GM12878 (cell line): Measurements from ENCODE around the gene FRAS1. TPM values are rescaled to one million over a fixed set of nuclear protein-coding genes. Genes with fewer than 3 reads are reported as not detected.

Experiments
- ATAC-seq: fragments of 200-7000 bp; cut with Tn5 transposase; 3 replicates; pipeline ENCODE4 v1.9.1; 2020; ENCODE audit warnings: mild to moderate bottlenecking, moderate library complexity
- BruUV-seq: library from RNA; stranded (reverse); fragments of 400-500 nt; replicated peaks from 2 replicates; lab custom pipeline; 2021; lab: Mats Ljungman, UMichigan
- CTCF ChIA-PET: fragments of 300-600 bp; sonication (Branson Sonifier 250); formaldehyde crosslinking; extraction: SDS; loops from one replicate; lab custom pipeline; 2021; ENCODE audit warnings: inconsistent platforms; lab: Yijun Ruan, JAX
- POLR2A ChIA-PET: fragments of 350-600 bp; formaldehyde crosslinking; extraction: SDS; loops from one replicate; lab custom pipeline; 2021; ENCODE audit warnings: inconsistent platforms; lab: Charles Lee
- RAD21 ChIA-PET: fragments of 300-600 bp; sonication (Branson Sonifier 250); formaldehyde crosslinking; loops from one replicate; lab custom pipeline; 2023; ENCODE audit warnings: antibody characterized with exemption; ENCODE audit not compliant: unreplicated experiment; lab: Charles Lee
- SMC1A ChIA-PET: fragments of 300-600 bp; sonication (Branson Sonifier 250); formaldehyde crosslinking; loops from one replicate; lab custom pipeline; 2023; ENCODE audit not compliant: unreplicated experiment, uncharacterized antibody; lab: Charles Lee
- DNase-seq: peaks from one replicate; pipeline ENCODE4 v3.0.0-alpha.2; 2011; ENCODE audit warnings: low read depth, low spot score
- FAIRE-seq: peaks from 3 replicates; lab custom pipeline; 2011; peaks lifted over from hg19 to GRCh38; lab: Jason Lieb, UNC
- H2AFZ ChIP-seq: 2 replicates; pipeline ENCODE4 v1.6.0; 2011; ENCODE audit warnings: low read depth, low read length, control low read depth; ENCODE audit not compliant: control insufficient read depth
- H3K27ac ChIP-seq: 2 replicates; pipeline ENCODE4 v1.5.1; 2011; ENCODE audit warnings: control low read depth; ENCODE audit not compliant: control insufficient read depth, insufficient read depth
- H3K27me3 ChIP-seq, 2 experiments: replicated peaks in 1 of 2; 2 replicates each; pipeline versions ENCODE4 v1.6.0 to v1.6.1; 2011; ENCODE audit warnings: low read length in 1 of 2; ENCODE audit not compliant: control insufficient read depth in 2 of 2, insufficient read depth in 2 of 2
- H3K36me3 ChIP-seq, 2 experiments: 2 replicates each; pipeline ENCODE4 v1.5.1; 2011; ENCODE audit warnings: low read length in 1 of 2; ENCODE audit not compliant: control insufficient read depth in 2 of 2, insufficient read depth in 2 of 2
- H3K4me1 ChIP-seq: 2 replicates; pipeline ENCODE4 v1.6.1; 2011; ENCODE audit warnings: mild to moderate bottlenecking, low read length, moderate library complexity, mixed read lengths; ENCODE audit not compliant: control insufficient read depth, insufficient read depth
- H3K4me2 ChIP-seq: 2 replicates; pipeline ENCODE4 v1.6.0; 2011; ENCODE audit warnings: control low read depth; ENCODE audit not compliant: control insufficient read depth, insufficient read depth
- H3K4me3 ChIP-seq: fragments of 200-600 bp; sonication (generic); 2 replicates; pipeline ENCODE4 v1.5.1; 2016
- H3K79me2 ChIP-seq: 2 replicates; pipeline ENCODE4 v1.6.0; 2011; ENCODE audit warnings: low read length; ENCODE audit not compliant: control insufficient read depth, insufficient read depth
- H3K9ac ChIP-seq: 2 replicates; pipeline ENCODE4 v1.8.0; 2011; ENCODE audit warnings: low read length, control low read depth, mixed read lengths; ENCODE audit not compliant: control insufficient read depth, insufficient read depth
- H3K9me3 ChIP-seq: replicated peaks from 3 replicates; pipeline ENCODE4 v1.5.1; 2011; ENCODE audit warnings: mild to moderate bottlenecking, low read length; ENCODE audit not compliant: control insufficient read depth, insufficient read depth
- H4K20me1 ChIP-seq: 2 replicates; pipeline ENCODE4 v1.6.0; 2011; ENCODE audit not compliant: control insufficient read depth, insufficient read depth
- BHLHE40 ChIP-seq, 2 experiments: fragments of 450-650 bp in 1 of 2; IDR thresholded peaks; 2 replicates each; pipeline ENCODE4 v1.6.1; 2011 to 2017; ENCODE audit warnings: low read depth in 2 of 2, borderline replicate concordance in 1 of 2, improper control_type of control experiment in 1 of 2, low read length in 1 of 2, mild to moderate bottlenecking in 1 of 2
- BMI1 ChIP-seq: fragments of 450-650 bp; IDR thresholded peaks from 2 replicates; pipeline ENCODE4 v1.6.1; 2016; ENCODE audit warnings: mild to moderate bottlenecking, moderate library complexity, borderline replicate concordance
- CHD1 ChIP-seq: IDR thresholded peaks from 2 replicates; pipeline ENCODE4 v1.6.1; 2012; ENCODE audit warnings: low read depth, low read length, improper control_type of control experiment
- CREB1 ChIP-seq: IDR thresholded peaks from 2 replicates; pipeline ENCODE4 v1.6.1; 2012; ENCODE audit warnings: low read depth, mild to moderate bottlenecking, inconsistent platforms
- DPF2 ChIP-seq: fragments of 450-650 bp; IDR thresholded peaks from 2 replicates; pipeline ENCODE4 v1.6.1; 2017; ENCODE audit warnings: mild to moderate bottlenecking
- FOXK2 ChIP-seq: fragments of 450-650 bp; IDR thresholded peaks from 2 replicates; pipeline ENCODE4 v1.6.1; 2017; ENCODE audit warnings: mild to moderate bottlenecking, moderate library complexity
- HCFC1 ChIP-seq: fragments of 150-350 bp; IDR thresholded peaks from 2 replicates; pipeline ENCODE4 v1.6.1; 2014; ENCODE audit warnings: low read length
- IRF4 ChIP-seq: IDR thresholded peaks from 2 replicates; pipeline ENCODE4 v1.6.1; 2011; ENCODE audit warnings: low read depth, low read length
- KLF5 ChIP-seq: fragments of 450-650 bp; IDR thresholded peaks from 2 replicates; pipeline ENCODE4 v1.6.1; 2014; ENCODE audit warnings: mild to moderate bottlenecking; ENCODE audit not compliant: partially characterized antibody
- MLLT1 ChIP-seq: fragments of 450-650 bp; IDR thresholded peaks from 2 replicates; pipeline ENCODE4 v1.6.1; 2016; ENCODE audit warnings: mild to moderate bottlenecking
- NFXL1 ChIP-seq: fragments of 450-650 bp; IDR thresholded peaks from 2 replicates; pipeline ENCODE4 v1.6.1; 2017; ENCODE audit warnings: antibody characterized with exemption, mild to moderate bottlenecking, borderline replicate concordance
- NFYB ChIP-seq: IDR thresholded peaks from 2 replicates; pipeline ENCODE4 v1.6.1; 2011; ENCODE audit warnings: low read depth, mild to moderate bottlenecking, low read length, improper control_type of control experiment, moderate library complexity; ENCODE audit not compliant: insufficient read depth
- NR2C2 ChIP-seq: IDR thresholded peaks from 2 replicates; pipeline ENCODE4 v1.6.1; 2011; ENCODE audit warnings: borderline replicate concordance, low read depth; ENCODE audit not compliant: control insufficient read depth, insufficient read length
- PAX5 ChIP-seq: IDR thresholded peaks from 2 replicates; pipeline ENCODE4 v1.6.1; 2011; ENCODE audit warnings: low read depth, low read length, borderline replicate concordance
- RAD51 ChIP-seq: fragments of 450-650 bp; IDR thresholded peaks from 2 replicates; pipeline ENCODE4 v1.6.1; 2016; ENCODE audit warnings: moderate library complexity, mild to moderate bottlenecking, inconsistent platforms
- SMAD1 ChIP-seq: fragments of 450-650 bp; IDR thresholded peaks from 2 replicates; pipeline ENCODE4 v1.6.1; 2018; ENCODE audit warnings: mild to moderate bottlenecking, low read depth; ENCODE audit not compliant: partially characterized antibody
- TAF1 ChIP-seq: IDR thresholded peaks from 2 replicates; pipeline ENCODE4 v1.6.1; 2011; ENCODE audit warnings: mild to moderate bottlenecking, low read depth, low read length, borderline replicate concordance
- WGBS: methylation state at CpG from one replicate; pipeline ENCODE4 v1.1.6; 2016; ENCODE audit warnings: low lambda C conversion rate; ENCODE audit not compliant: insufficient replicate concordance, insufficient coverage; ENCODE audit errors: missing lambda C conversion rate; 5-methylcytosine and 5-hydroxymethylcytosine counted together
- in situ Hi-C: fragments of 300-500 bp; cut with MboI; formaldehyde crosslinking; loops from 9 replicates; pipeline ENCODE4 v1.14.3; 2018; ENCODE audit warnings: mixed read lengths
- intact Hi-C: fragments of 100-400 bp; cut with micrococcal nuclease; formaldehyde crosslinking; loops from one replicate; pipeline ENCODE4 v1.14.2; 2022; ENCODE audit not compliant: unreplicated experiment
- polyA plus RNA-seq, 11 experiments: library from polyadenylated mRNA; depleted of rRNA in 4 of 11; unstranded in 6 of 11; stranded (reverse) in 5 of 11; fragments of >200 nt; fragmentation: Nextera tagmentation in 4 of 11; fragmentation: Illumina TruSeq in 1 of 11; extraction: Ambion mirVana in 4 of 11; extraction: Trizol in 1 of 11; gene quantifications; 1 replicate in 1 of 11; 2 replicates in 10 of 11; pipeline versions ENCODE4 v1.2.1 to v1.2.3, GENCODE V29; 2011 to 2016; ENCODE audit warnings: inconsistent platforms in 2 of 11, missing spikeins in 2 of 11, low read depth in 1 of 11
- total RNA-seq, 4 experiments: library from RNA; depleted of rRNA in 3 of 4; stranded (reverse); fragments of >200 nt in 3 of 4; fragmentation: Illumina TruSeq in 1 of 4; extraction: Trizol in 1 of 4; gene quantifications; 2 replicates each; pipeline versions ENCODE4 v1.2.1 to v1.2.3, GENCODE V29; 2013 to 2021
- TF ChIP-seq, protein P1 (sequence below), 3 experiments: IDR thresholded peaks in 2 of 3; conservative IDR thresholded peaks in 1 of 3; 2 replicates each; pipeline ENCODE4 v1.5.1; 2011; ENCODE audit warnings: low read depth in 3 of 3, low read length in 3 of 3, mild to moderate bottlenecking in 3 of 3, control low read depth in 2 of 3, moderate library complexity in 2 of 3, inconsistent platforms in 1 of 3, mixed read lengths in 1 of 3; ENCODE audit not compliant: control insufficient read depth in 2 of 3, insufficient read depth in 1 of 3; ENCODE audit errors: extremely low read depth in 1 of 3

The FRAS1 gene
- total and polyA plus RNA-seq, 10 of the 15 experiments (the other 5 are each of a cell fraction or from before 2014, with no cell fraction given), result 0.08 to 11.7 (median 0.20) TPM

DNA sequence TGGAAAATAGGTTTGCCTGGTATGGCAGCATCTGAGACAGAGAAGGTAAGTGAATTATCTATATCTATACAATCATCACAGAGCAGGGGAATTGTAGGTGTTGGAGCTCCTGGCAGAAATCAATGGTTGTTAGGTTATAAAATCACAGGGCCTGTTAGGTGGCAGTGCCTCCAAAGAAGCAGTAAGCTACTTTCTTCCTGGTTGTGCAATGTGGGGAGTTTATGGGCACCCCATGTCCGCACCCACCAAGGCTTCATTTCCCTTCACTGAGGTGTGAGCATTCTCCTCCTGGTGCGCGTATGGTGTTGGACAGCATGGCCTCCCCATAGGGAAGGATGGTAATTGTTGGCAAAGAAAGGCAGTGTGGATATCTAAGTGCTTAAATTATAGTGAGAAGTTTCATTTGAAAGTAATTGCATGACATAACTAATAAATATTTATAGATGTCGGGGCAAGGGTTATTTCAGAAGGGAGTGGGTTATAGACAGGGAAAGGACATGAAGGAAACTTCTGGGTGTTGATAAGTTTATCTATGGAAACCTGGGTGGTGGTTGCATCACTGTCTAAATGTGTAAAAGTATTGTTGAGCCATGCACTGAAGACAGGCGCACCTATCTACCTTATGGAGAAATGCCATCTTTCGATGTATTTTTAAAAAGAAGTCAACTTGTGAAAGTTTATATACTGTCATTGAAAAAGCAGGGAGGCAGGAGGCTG lies 153.7 kb downstream of the FRAS1 start:
- 51% methylated on average over 6 of the region's 6 CpGs for WGBS
- ATAC-seq, result no peak
- intact Hi-C loops, result no loop called here

DNA sequence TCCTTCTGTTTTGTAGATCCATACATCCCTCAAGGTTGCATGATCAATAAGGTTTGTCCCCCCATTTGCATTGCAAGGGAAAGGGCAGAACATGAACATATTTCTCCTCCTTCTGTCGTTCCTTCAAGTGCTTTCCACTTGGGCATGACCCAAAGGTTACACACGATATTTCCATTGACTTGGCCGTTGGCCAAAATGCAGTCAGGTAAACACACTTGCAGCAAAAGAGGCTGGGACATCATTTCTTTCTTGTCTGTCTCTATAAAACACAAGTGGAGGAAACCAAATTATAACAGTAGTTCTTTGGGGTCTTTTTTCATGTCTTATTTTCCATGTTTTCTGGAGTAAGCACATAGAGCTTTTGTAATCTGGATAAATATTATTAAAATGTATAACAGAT lies 156.1 kb downstream of the FRAS1 start:
- Histone ChIP-seq H3K4me3 (no peak overlapping the region), H3K27me3 (no peaks in the 10 kb centered on the region), H3K9ac (no peak overlapping the region), H4K20me1 (no peaks in the 10 kb centered on the region), H3K36me3 (no peaks in the 10 kb centered on the region), H3K79me2 (no peaks in the 10 kb centered on the region), H3K9me3 (no peaks in the 10 kb centered on the region), H3K4me1 (no peaks in the 10 kb centered on the region), H3K27ac (no peak overlapping the region), H3K4me2 (no peak overlapping the region), H2AFZ (no peak overlapping the region)
- ATAC-seq (no peak), FAIRE-seq (no peak), DNase-seq (no peak)
- ChIA-PET SMC1A (interaction anchor here (1.3 to 1.4 kb wide), 2 partner anchors 16 to 150 kb away, joined by 3 read pairs; no protein-coding TSS in a partner anchor), RAD21 (no interaction called here), CTCF (no interaction called here), POLR2A (no interaction called here)
- in situ Hi-C loops, result no loop called here
- intact Hi-C loops, result no loop called here
- WGBS, result 15% methylated on average over 3 of the region's 3 CpGs
- no TSS peak for BruUV-seq
- TF ChIP-seq RAD51 (no peak), MLLT1 (no peak), NFYB (no peak), KLF5 (no peak), BHLHE40 (IDR thresholded peaks at IDR 0.05; ENCODE audit: borderline replicate concordance in 1 of 2, low read depth in 2 of 2, low read length in 1 of 2) (no peak), IRF4 (no peak), CHD1 (no peak), TAF1 (no peak), DPF2 (no peak)
- TF ChIP-seq, protein P1, sequence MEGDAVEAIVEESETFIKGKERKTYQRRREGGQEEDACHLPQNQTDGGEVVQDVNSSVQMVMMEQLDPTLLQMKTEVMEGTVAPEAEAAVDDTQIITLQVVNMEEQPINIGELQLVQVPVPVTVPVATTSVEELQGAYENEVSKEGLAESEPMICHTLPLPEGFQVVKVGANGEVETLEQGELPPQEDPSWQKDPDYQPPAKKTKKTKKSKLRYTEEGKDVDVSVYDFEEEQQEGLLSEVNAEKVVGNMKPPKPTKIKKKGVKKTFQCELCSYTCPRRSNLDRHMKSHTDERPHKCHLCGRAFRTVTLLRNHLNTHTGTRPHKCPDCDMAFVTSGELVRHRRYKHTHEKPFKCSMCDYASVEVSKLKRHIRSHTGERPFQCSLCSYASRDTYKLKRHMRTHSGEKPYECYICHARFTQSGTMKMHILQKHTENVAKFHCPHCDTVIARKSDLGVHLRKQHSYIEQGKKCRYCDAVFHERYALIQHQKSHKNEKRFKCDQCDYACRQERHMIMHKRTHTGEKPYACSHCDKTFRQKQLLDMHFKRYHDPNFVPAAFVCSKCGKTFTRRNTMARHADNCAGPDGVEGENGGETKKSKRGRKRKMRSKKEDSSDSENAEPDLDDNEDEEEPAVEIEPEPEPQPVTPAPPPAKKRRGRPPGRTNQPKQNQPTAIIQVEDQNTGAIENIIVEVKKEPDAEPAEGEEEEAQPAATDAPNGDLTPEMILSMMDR (IDR thresholded peaks at IDR 0.05 in 2 of 3, conservative IDR thresholded peaks at IDR 0.05 in 1 of 3; ENCODE audit: control insufficient read depth in 2 of 3, extremely low read depth in 1 of 3, insufficient read depth in 1 of 3, low read depth in 3 of 3, low read length in 3 of 3), result no peak

More for the DNA sequence above, 153.7 kb downstream of the FRAS1 start:
- H3K4me3 ChIP-seq, result no peak overlapping the region
- H3K9ac ChIP-seq, result no peak overlapping the region
- DNase-seq (no peak), FAIRE-seq (no peak)
- no peaks in the 10 kb centered on the region for H4K20me1 ChIP-seq
- H3K9me3 ChIP-seq, result no peaks in the 10 kb centered on the region
- POLR2A ChIA-PET, result interaction anchor here (1.4 kb wide), 1 partner anchor 32 kb away, joined by 3 read pairs; no protein-coding TSS in a partner anchor
- no peaks in the 10 kb centered on the region for H3K36me3 ChIP-seq
- CTCF ChIA-PET, result interaction anchor here (0.9 to 1.4 kb wide), 2 partner anchors 10 to 81 kb away, joined by 3 to 5 read pairs; no protein-coding TSS in a partner anchor
- H3K4me1 ChIP-seq, result no peaks in the 10 kb centered on the region
- RAD21 ChIA-PET, result interaction anchor here (1.1 kb wide), 1 partner anchor 148 kb away, joined by 4 read pairs; no protein-coding TSS in a partner anchor
- BruUV-seq, result no TSS peak
- in situ Hi-C loops, result no loop called here
- no peak overlapping the region for H3K4me2 ChIP-seq
- no peaks in the 10 kb centered on the region for H3K27me3 ChIP-seq
- SMC1A ChIA-PET, result interaction anchor here (1.3 kb wide), 1 partner anchor 34 kb away, joined by 3 read pairs; no protein-coding TSS in a partner anchor
- no peaks in the 10 kb centered on the region for H3K79me2 ChIP-seq
- no peak for TF ChIP-seq FOXK2
- no peak for TF ChIP-seq HCFC1
- no peak for TF ChIP-seq SMAD1
- TF ChIP-seq NR2C2, result no peak
- no peak for TF ChIP-seq CREB1
- TF ChIP-seq NFXL1, result no peak
- TF ChIP-seq PAX5, result no peak
- no peak for TF ChIP-seq BMI1
- H3K27ac ChIP-seq, result no peak overlapping the region
- no peak overlapping the region for H2AFZ ChIP-seq
